ENCODE measurements around the gene ENTPD7.

DNA sequence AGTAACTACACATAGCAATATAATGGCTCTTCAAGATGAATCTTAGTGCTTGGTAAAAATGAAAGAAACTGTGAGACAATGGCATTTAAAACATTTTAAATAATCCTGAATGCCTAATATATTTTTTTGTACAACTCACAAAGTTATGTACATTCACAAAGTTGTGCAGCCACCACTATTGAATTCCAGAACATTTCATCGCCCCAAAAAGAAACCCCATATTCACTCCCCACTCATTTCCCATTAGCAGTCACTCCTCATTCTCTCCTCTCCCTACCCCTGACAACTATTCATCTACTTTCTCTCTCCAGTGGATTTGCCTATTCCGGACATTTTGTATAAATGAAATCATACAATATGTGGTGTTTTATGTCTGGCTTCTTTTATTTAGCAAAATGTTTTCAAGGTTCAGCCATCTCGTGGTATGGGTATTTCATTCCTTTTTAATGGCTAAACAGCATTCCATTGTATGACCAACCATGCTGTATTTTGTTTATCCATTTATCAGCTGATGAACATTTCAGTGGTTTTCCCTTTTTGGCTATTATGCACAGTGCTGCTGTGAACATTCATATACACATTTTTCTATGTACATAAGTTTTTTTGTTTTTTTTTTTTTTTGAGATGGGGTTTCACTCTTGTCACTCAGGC, 34.7 kb downstream of the ENTPD7 start:
- TF ChIP-seq, protein P1, sequence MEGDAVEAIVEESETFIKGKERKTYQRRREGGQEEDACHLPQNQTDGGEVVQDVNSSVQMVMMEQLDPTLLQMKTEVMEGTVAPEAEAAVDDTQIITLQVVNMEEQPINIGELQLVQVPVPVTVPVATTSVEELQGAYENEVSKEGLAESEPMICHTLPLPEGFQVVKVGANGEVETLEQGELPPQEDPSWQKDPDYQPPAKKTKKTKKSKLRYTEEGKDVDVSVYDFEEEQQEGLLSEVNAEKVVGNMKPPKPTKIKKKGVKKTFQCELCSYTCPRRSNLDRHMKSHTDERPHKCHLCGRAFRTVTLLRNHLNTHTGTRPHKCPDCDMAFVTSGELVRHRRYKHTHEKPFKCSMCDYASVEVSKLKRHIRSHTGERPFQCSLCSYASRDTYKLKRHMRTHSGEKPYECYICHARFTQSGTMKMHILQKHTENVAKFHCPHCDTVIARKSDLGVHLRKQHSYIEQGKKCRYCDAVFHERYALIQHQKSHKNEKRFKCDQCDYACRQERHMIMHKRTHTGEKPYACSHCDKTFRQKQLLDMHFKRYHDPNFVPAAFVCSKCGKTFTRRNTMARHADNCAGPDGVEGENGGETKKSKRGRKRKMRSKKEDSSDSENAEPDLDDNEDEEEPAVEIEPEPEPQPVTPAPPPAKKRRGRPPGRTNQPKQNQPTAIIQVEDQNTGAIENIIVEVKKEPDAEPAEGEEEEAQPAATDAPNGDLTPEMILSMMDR (IDR thresholded peaks at IDR 0.05; ENCODE audit: borderline replicate concordance, extremely low read depth, low read length, poor library complexity, severe bottlenecking) = no peak
- no peak for TF ChIP-seq EZH2 (IDR thresholded peaks at IDR 0.05; ENCODE audit: borderline replicate concordance, low read depth, low read length, severe bottlenecking)
